GM12892 (cell line): ENCODE results near the gene WWP2.

Source experiments
- POLR2A ChIP-seq: IDR thresholded peaks from 2 replicates; pipeline ENCODE4 v1.6.1; 2011; ENCODE audit warnings: low read depth, low read length, control low read depth
- POLR2AphosphoS5 ChIP-seq: IDR thresholded peaks from 2 replicates; pipeline ENCODE4 v1.6.1; 2011; ENCODE audit warnings: low read depth, low read length, control low read depth
- TAF1 ChIP-seq: IDR thresholded peaks from 2 replicates; pipeline ENCODE4 v1.6.1; 2011; ENCODE audit warnings: low read depth, mild to moderate bottlenecking, control low read depth, low read length, borderline replicate concordance

- TF ChIP-seq TAF1: no peak
- TF ChIP-seq POLR2A: no peak
- TF ChIP-seq POLR2AphosphoS5: no peak
Observed at GRCh38 chr16:69767459-69768229, 5.5 kb downstream of the WWP2 start.
